ENCODE results near the gene TUFT1. TPM values are rescaled to one million over a fixed set of nuclear protein-coding genes. Genes with fewer than 3 reads are reported as not detected.

The TUFT1 gene
- total and polyA plus RNA-seq, 10 donors: 0.67 to 1.9 (median 1.3) TPM

- no peaks in the 10 kb centered on the region for H3K27me3 ChIP-seq (replicated peaks in 1 of 7)
- no peaks in the 10 kb centered on the region for H3K4me1 ChIP-seq
- no peak overlapping the region for H3K4me3 ChIP-seq
- TF ChIP-seq POLR2AphosphoS5 (IDR thresholded peaks at IDR 0.05): no peak
- no peak for TF ChIP-seq CTCF (IDR thresholded peaks at IDR 0.05 in 8 of 11, conservative IDR thresholded peaks at IDR 0.05 in 3 of 11)
- H3K36me3 ChIP-seq: peaks cover 0 to 26% (median 1%) of the 10 kb centered on the region in 6 donors
- 80 to 87% (median 81%) methylated on average over 8 of the region's 8 CpGs for WGBS, 5 donors
- no peak for DNase-seq
- no peaks in the 10 kb centered on the region for H3K9me3 ChIP-seq
- no peak overlapping the region for H3K27ac ChIP-seq
- intact Hi-C loops (cut with DNase I; ENCODE audit: low total_unique reads): no loop called here
Observed at GRCh38 chr1:151579436-151580225, 39.5 kb downstream of the TUFT1 start.

GRCh38 chr1:151581451-151581850 lies 41.3 kb downstream of the TUFT1 start:
- WGBS, 5 donors: 69 to 87% (median 84%) methylated on average over 5 of the region's 5 CpGs
- Histone ChIP-seq H3K4me3 (no peak overlapping the region), H3K9me3 (no peaks in the 10 kb centered on the region), H3K36me3 (peaks cover 0 to 17% (median 0%) of the 10 kb centered on the region in 6 donors), H3K4me1 (no peaks in the 10 kb centered on the region), H3K27ac (no peak overlapping the region), H3K27me3 (replicated peaks in 1 of 7) (no peaks in the 10 kb centered on the region)
- intact Hi-C loops (cut with DNase I; ENCODE audit: low total_unique reads): no loop called here
- no peak for DNase-seq
- TF ChIP-seq CTCF (IDR thresholded peaks at IDR 0.05 in 8 of 11, conservative IDR thresholded peaks at IDR 0.05 in 3 of 11) (no peak), POLR2AphosphoS5 (IDR thresholded peaks at IDR 0.05) (no peak), POLR2A (IDR thresholded peaks at IDR 0.05) (no peak)

- TF ChIP-seq POLR2AphosphoS5 (IDR thresholded peaks at IDR 0.05): no peak
- TF ChIP-seq POLR2A (IDR thresholded peaks at IDR 0.05): no peak
- TF ChIP-seq CTCF (IDR thresholded peaks at IDR 0.05 in 8 of 11, conservative IDR thresholded peaks at IDR 0.05 in 3 of 11): no peak
- H3K4me1 ChIP-seq: no peaks in the 10 kb centered on the region
- DNase-seq: no peak
- H3K9me3 ChIP-seq: no peaks in the 10 kb centered on the region
- H3K4me3 ChIP-seq: no peak overlapping the region
- intact Hi-C loops (cut with DNase I; ENCODE audit: low total_unique reads): no loop called here
- WGBS, 5 donors: 74 to 94% (median 91%) methylated on average over 1 of the region's 1 CpG
- no peak overlapping the region for H3K27ac ChIP-seq
- H3K27me3 ChIP-seq (replicated peaks in 1 of 7): no peaks in the 10 kb centered on the region
- peaks cover 0 to 17% (median 0%) of the 10 kb centered on the region in 6 donors for H3K36me3 ChIP-seq
Observed at GRCh38 chr1:151581921-151582320, 41.8 kb downstream of the TUFT1 start.

GRCh38 chr1:151583796-151584195 lies 43.7 kb downstream of the TUFT1 start:
- TF ChIP-seq POLR2A (IDR thresholded peaks at IDR 0.05): no peak
- TF ChIP-seq POLR2AphosphoS5 (IDR thresholded peaks at IDR 0.05): no peak
- Histone ChIP-seq H3K4me1 (no peaks in the 10 kb centered on the region), H3K9me3 (no peaks in the 10 kb centered on the region), H3K27ac (no peak overlapping the region), H3K27me3 (replicated peaks in 1 of 7) (no peaks in the 10 kb centered on the region), H3K36me3 (peaks cover 0 to 17% (median 0%) of the 10 kb centered on the region in 6 donors), H3K4me3 (no peak overlapping the region)
- WGBS, 5 donors: 52 to 85% (median 79%) methylated on average over 2 of the region's 2 CpGs
- DNase-seq: no peak
- intact Hi-C loops (cut with DNase I; ENCODE audit: low total_unique reads): no loop called here

All from spleen (tissue), 11 donors.